ENCODE data around the gene NXNL1.

GRCh38 chr19:17484520-17485185 lies 23.9 kb upstream of the NXNL1 start:
- TF ChIP-seq CTCF (IDR thresholded peaks at IDR 0.05) (no peak), ZFX (IDR thresholded peaks at IDR 0.05; ENCODE audit: borderline replicate concordance) (no peak)

Data from 22Rv1 (cell line).